A172 (cell line): ENCODE data around the gene POLA1. TPM values are rescaled to one million over a fixed set of nuclear protein-coding genes. Genes with fewer than 3 reads are reported as not detected.

Experiments
- DNase-seq: peaks from one replicate; pipeline ENCODE4 v3.0.0-alpha.2; 2015; ENCODE audit warnings: low spot score
- total RNA-seq: library from RNA; depleted of rRNA; stranded (reverse); fragments of >200 nt; shearing (Covaris generic); gene quantifications from 2 replicates; pipeline ENCODE4 v1.2.3, GENCODE V29; 2014

The POLA1 gene
- total RNA-seq, 1 experiment from 2014 or later, result 34.1 TPM

DNA sequence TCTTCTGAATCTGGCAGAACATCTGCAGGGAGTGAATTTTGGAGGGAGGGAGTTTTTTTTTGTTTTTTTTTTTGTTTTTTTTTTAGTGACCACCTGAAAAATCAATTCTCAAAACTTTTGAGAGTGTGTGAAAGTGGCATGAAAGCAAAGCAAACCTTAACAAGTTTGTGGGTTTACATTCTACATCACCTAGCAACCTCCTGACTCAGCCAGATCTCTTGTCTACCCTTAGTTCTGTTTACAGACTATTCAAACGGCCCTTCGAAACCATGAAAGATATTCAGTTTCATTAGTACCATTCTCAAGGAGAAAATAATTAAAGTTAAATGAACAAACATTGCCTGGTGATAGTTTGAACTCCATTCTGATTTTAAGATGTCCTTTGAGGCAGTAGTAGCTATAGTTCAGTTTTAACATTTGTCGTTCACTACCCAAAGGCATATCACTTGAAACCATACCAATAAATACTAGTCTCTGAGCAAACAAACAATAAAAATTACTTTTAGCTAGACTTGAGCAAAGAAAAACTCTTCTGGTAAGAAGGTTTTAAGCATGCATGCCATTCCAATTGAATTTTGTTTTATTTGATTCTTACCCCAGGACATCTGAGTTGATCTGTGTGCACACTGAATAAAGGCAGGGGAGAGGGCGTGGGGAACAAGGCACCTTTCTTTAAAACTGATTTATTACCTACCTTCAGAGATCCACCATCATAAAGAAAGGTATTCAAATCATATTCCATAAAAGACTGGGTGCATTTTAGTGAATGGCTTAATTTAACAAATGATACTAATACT, 184.3 kb downstream of the POLA1 start:
- no peak for DNase-seq

DNA sequence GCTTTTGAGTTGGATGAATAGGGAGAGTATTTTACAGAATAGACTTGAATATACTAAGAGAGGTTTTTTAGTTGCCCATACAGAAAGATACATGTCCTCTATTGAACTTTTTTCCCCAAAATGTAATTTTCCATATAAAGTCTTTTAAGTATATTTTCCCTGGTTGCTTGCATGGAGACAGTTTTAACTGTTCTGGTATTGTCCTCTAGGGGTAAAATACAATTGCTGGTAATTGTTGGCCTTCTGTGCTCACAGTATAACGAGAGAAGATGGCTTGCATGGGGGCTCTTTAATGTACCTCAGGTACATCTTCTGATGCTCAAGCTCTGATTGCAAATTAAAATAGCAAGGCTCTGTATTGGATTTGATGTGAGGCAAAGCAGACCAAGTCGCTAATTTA, 186.0 kb downstream of the POLA1 start:
- DNase-seq, result no peak

DNA sequence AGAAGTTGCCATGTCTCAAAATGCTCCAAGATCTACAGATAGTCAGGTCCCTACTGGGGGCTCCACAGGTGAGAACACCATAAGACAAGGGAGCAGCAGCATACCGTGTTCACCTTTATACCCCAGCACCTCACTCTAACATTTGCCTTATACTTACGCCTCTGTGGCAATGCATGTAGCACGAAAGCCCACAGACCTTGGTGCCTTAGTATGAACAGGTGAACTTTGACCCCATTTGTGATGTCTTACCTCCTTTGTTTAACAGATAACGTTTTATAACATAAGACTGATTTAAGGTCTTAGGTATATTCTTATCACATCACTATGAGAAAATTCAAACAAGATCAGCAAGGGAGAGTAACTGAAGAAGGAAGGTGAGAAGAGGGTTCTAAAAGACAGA, 193.2 kb downstream of the POLA1 start:
- DNase-seq, result no peak

- peak; percentile 48 for DNase-seq
Observed at GRCh38 chrX:24890677-24891076, 197.0 kb downstream of the POLA1 start.

DNA sequence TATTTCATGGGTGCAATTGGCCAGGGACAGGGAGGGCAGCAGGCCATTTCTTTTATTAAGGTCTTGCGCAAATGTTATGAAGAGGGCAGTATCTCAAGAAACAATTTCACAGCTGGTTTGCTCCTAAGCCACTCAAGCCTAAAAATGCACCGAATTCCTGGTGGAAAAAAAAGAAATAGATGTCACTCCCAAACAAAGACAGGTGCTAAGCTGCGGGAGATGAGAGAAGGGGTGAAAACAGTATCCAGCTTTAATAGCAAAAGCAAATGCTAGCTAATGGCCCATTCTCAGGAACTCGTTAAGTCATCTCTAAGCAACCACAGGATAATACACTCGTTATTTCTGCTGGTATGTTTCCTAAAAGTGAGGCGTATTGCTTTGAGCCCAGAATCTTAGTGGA, 205.7 kb downstream of the POLA1 start:
- no peak for DNase-seq

GRCh38 chrX:24900234-24900633, 206.5 kb downstream of the POLA1 start:
- no peak for DNase-seq

DNA sequence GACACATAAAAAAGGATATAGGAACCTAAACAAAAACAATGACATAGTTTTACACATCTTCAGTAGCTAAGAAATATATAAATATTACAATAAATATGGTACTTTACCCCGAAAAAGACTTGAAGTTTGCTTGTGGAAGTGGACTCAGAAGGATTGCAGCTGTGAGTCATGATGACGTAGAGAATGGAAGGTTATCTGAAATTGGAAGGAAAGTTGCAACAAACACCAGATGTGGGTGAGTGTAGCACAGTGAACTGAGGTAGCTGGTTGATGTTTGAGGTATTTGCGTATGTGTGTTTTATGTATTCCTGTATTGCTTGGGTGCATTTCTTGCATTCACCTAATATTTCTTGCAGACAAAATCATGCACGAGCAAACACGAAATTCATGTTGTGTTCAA, 209.1 kb downstream of the POLA1 start:
- peak; percentile 11 for DNase-seq

DNA sequence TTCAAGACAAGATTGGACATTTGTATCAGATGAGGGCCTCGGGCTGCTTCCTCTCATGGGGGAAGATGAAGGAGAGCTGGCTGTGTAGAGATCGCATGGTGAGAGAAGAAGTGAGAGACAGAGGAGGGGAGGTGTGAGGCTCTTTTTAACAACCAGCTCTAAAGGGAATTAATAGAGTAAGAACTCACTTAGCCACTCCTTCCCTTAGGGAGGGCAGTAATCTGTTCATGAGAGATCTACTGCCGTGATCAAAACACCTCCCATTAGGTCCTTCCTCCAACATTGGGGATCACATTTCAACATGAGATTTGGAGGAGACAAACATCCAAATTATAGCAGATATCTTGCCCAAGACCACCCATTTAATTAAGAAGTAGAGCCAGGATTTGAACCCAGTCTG, 225.0 kb downstream of the POLA1 start:
- no peak for DNase-seq

DNA sequence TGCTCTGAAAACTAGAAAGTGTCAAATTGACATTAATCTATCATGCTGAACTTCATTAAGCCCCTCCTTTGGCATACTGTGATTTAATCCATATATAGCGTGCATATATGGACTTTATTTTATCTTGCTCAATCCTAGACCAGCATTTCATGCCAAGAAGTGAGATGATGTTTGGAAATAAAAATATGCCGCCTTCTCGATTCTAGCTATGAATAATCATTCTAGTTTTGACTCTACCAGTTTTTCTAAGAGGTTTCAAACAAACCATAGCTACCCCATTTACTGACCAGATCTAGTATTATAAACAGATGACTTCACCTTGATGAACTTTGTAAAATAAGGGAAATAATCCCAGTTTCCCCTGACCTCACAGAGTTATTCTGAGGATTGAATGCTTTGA, 227.1 kb downstream of the POLA1 start:
- no peak for DNase-seq

GRCh38 chrX:24925430-24925829, 231.7 kb downstream of the POLA1 start:
- DNase-seq, result no peak

GRCh38 chrX:24927372-24927771, 233.7 kb downstream of the POLA1 start:
- DNase-seq, result no peak

DNA sequence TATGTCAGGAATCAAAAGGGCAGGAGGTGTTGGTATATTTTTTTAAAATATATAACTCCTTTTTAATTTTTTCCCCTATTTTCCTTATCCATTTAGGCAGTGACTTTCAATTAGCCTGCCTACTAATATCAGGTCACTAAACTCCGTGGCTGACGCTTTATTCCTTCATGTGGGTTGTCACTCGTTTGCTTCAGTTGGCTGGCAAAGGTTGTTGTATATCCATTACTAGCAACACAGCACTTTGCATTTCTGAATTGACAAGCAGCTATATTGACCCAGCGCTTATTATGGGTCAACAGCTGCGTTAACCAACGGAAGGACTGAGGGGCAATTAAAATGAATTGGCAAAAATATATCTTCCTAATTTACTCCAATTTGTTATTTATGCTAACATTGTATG, 234.4 kb downstream of the POLA1 start:
- no peak for DNase-seq

DNA sequence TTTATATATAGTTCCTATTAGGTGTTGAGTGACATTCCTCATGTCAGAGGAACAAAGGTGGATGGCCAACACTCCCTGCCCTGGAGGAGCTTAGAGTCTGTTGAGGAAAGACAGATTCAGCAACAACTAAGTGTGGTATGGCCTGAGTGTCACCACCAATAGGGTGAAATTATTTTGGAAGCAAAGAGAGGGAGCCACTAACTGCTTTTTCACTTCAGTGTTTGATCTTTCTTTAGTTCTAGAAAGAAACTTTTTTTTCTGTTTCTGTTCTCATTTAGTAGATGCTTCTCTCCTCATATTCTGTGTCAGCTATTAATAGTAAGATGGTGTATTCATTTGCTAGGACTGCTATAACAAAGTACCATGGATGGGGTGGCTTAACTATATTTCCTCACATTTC, 240.6 kb downstream of the POLA1 start:
- no peak for DNase-seq

DNA sequence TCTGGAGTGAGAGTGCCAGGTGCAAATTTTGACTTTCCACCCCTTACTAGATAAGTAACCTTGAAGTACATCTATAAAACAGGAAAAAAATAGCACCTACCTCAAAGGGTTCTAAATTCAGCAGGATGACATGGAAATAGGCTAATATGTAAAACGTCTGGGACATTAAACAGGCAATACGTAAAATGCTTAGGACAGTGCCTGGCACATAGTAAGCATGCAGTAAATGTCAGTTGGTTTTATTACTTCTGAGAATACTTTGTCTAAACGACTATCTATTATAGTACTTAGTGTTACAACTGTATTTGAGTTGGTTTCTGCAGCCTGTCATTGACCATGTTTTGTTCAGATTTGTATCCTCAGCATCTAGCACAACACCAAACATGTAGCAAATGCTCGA, 251.3 kb downstream of the POLA1 start:
- DNase-seq, result no peak

DNA sequence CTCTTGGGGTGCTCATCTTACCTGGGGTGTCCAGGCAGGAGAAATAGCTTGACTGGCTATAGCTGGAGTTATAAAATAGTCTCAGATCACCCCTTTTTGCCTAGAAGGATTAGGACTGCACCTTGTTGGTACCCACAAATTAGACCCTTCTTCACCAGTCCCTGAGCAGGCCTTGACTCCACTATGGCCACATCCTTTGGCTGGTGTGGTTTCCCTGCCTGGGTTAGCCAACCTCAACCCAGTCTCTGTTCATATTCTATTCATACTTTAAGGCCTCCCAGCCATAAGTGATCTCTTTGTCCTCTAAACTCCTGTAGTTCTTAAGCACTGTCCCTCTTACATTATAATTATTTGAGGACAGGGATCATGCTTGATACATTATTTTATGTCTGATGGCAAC, 252.7 kb downstream of the POLA1 start:
- no peak for DNase-seq

GRCh38 chrX:24954732-24955131, 261.0 kb downstream of the POLA1 start:
- no peak for DNase-seq

DNA sequence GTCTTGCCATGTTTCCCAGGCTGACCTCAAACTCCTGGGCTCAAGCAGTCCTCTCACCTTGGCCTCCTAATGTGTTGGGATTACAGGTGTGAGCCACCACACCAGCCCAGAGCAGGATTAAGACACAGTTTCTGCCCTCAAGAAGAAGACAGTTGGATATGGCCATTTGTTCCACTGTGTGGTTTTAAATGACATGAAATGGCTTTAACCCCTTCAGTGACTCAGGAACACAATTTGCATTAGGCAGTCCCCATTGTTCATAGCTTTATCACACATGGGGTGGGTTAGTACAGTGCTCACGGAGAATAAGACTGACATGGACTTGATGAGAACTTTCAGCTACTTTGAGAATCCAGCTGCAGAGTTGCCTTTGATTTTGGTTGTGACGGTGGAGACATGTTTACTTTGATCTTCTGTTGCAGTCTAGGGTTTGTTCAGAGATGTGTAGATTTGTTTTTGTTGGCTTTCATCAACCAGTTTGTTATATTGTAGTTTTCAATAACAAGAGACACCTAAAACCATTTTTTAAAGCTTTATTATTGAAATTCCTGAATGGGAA, 261.7 kb downstream of the POLA1 start:
- DNase-seq, result no peak

DNA sequence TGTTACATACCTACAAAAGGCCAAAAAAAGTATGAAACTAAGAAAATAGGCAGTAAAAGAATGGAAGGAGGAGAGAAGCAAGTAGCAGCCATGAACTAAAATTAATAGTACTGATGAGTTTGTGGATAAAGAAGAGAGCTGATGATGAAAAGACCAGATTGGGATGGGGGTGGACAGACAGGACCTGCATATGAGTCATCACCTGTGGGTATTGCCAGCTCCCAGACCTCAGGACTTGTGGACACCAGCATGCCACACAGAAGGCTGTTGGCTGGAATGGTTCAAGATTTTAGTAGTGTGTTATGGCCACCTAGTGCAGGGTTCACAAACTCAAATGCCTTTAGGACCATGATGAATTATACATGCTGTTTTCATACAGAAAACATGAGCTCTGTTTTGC, 263.1 kb downstream of the POLA1 start:
- peak; percentile 37 for DNase-seq

- DNase-seq, result no peak
Observed at GRCh38 chrX:24961809-24962208, 268.1 kb downstream of the POLA1 start.

GRCh38 chrX:24963823-24964222, 270.1 kb downstream of the POLA1 start:
- DNase-seq, result peak; percentile 6

GRCh38 chrX:24965372-24965771, 271.7 kb downstream of the POLA1 start:
- no peak for DNase-seq

GRCh38 chrX:24969812-24970211, 276.1 kb downstream of the POLA1 start:
- DNase-seq, result no peak

- no peak for DNase-seq
Observed at GRCh38 chrX:24979081-24979480, 285.4 kb downstream of the POLA1 start.

- no peak for DNase-seq
Observed at GRCh38 chrX:24981030-24981429, 287.3 kb downstream of the POLA1 start.
